ENCODE measurements around the gene EEIG1. TPM values are rescaled to one million over a fixed set of nuclear protein-coding genes. Genes with fewer than 3 reads are reported as not detected.

The EEIG1 gene
- total RNA-seq, 1 donor = 20.6 TPM

DNA sequence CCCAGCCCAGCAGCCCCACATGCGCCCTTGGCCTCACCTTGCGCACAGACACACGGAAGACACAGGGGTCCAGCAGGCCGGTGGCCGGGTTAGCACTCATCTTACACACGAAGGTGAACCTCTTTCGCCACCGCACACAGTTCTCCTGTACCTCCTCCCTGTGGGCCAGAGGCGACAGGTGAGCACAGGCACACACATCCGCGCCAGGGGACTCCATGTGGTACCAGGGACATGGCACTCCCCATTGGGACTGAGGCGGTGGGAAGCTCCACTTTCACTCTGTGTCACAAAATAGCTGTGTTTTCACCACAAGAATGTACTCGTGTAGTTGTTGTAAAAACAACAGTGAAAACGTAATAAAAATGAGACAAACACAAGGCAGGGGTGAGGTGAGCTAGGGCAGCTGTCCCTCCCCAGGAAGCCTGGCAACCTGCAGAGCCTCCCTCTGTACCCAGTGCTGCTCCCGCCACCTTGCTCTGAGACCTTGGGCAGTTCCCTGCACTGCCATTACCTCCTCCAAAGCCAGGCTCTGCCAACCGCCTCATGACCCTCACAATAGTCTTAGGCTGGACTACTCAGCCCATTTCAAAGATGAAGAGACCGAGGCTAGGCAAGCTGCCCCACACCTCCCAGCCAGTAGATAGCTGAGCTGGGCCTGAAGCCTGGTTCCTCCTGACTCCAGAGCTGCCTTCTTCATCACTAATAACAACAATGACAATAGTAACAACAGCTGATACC is 26.9 kb downstream of the EEIG1 start:
- Histone ChIP-seq H3K36me3 (ENCODE audit: insufficient read depth, low read length) (no peaks in the 10 kb centered on the region), H3K4me1 (ENCODE audit: insufficient read depth, low read length) (no peaks in the 10 kb centered on the region), H3K9me3 (ENCODE audit: low read depth, low read length) (no peaks in the 10 kb centered on the region), H3K4me2 (ENCODE audit: insufficient read depth, low read length) (no peak overlapping the region), H3K79me2 (ENCODE audit: insufficient read depth, low read length) (peaks cover 82% of the 10 kb centered on the region), H4K20me1 (ENCODE audit: insufficient read depth, low read length) (peaks cover 37% of the 10 kb centered on the region), H3K27ac (ENCODE audit: low read depth, low read length) (no peak overlapping the region), H3K27me3 (ENCODE audit: insufficient read depth, low read length) (no peaks in the 10 kb centered on the region), H3K4me3 (ENCODE audit: insufficient read depth, low read length) (no peak overlapping the region), H2AFZ (ENCODE audit: low read length) (no peak overlapping the region)
- DNase-seq (ENCODE audit: insufficient read length, low spot score, missing footprints) = no peak
- TF ChIP-seq, protein P1, sequence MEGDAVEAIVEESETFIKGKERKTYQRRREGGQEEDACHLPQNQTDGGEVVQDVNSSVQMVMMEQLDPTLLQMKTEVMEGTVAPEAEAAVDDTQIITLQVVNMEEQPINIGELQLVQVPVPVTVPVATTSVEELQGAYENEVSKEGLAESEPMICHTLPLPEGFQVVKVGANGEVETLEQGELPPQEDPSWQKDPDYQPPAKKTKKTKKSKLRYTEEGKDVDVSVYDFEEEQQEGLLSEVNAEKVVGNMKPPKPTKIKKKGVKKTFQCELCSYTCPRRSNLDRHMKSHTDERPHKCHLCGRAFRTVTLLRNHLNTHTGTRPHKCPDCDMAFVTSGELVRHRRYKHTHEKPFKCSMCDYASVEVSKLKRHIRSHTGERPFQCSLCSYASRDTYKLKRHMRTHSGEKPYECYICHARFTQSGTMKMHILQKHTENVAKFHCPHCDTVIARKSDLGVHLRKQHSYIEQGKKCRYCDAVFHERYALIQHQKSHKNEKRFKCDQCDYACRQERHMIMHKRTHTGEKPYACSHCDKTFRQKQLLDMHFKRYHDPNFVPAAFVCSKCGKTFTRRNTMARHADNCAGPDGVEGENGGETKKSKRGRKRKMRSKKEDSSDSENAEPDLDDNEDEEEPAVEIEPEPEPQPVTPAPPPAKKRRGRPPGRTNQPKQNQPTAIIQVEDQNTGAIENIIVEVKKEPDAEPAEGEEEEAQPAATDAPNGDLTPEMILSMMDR (IDR thresholded peaks at IDR 0.05; ENCODE audit: extremely low read depth, low read depth, low read length) = no peak

DNA sequence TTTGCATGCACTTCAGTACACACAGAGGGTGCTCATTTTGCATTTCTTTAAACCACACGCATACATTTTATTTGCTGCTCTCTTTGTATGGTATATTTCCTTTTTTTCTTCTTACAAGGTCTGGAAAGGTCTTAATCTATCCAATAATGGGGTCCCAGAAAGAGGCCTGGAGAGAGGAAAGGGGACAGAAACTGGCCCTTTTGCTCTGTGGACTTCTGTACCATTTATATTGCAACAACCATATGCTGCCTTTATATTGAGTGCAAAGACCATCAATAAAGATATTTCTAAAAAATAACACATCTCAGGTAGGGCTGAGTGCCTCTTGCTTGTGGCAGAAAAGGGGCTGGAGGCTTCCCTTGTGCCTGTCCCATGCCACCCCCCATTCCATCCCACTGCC is 27.6 kb downstream of the EEIG1 start:
- H3K4me1 ChIP-seq (ENCODE audit: insufficient read depth, low read length) = no peaks in the 10 kb centered on the region
- peaks cover 37% of the 10 kb centered on the region for H4K20me1 ChIP-seq (ENCODE audit: insufficient read depth, low read length)
- no peak overlapping the region for H3K4me3 ChIP-seq (ENCODE audit: insufficient read depth, low read length)
- H3K36me3 ChIP-seq (ENCODE audit: insufficient read depth, low read length) = no peaks in the 10 kb centered on the region
- no peaks in the 10 kb centered on the region for H3K27me3 ChIP-seq (ENCODE audit: insufficient read depth, low read length)
- TF ChIP-seq, protein P1 (IDR thresholded peaks at IDR 0.05; ENCODE audit: extremely low read depth, low read depth, low read length) = no peak
- H3K4me2 ChIP-seq (ENCODE audit: insufficient read depth, low read length) = no peak overlapping the region
- no peak for DNase-seq (ENCODE audit: insufficient read length, low spot score, missing footprints)
- peaks cover 80% of the 10 kb centered on the region for H3K79me2 ChIP-seq (ENCODE audit: insufficient read depth, low read length)
- no peak overlapping the region for H3K27ac ChIP-seq (ENCODE audit: low read depth, low read length)
- H2AFZ ChIP-seq (ENCODE audit: low read length) = no peak overlapping the region
- no peaks in the 10 kb centered on the region for H3K9me3 ChIP-seq (ENCODE audit: low read depth, low read length)

DNA sequence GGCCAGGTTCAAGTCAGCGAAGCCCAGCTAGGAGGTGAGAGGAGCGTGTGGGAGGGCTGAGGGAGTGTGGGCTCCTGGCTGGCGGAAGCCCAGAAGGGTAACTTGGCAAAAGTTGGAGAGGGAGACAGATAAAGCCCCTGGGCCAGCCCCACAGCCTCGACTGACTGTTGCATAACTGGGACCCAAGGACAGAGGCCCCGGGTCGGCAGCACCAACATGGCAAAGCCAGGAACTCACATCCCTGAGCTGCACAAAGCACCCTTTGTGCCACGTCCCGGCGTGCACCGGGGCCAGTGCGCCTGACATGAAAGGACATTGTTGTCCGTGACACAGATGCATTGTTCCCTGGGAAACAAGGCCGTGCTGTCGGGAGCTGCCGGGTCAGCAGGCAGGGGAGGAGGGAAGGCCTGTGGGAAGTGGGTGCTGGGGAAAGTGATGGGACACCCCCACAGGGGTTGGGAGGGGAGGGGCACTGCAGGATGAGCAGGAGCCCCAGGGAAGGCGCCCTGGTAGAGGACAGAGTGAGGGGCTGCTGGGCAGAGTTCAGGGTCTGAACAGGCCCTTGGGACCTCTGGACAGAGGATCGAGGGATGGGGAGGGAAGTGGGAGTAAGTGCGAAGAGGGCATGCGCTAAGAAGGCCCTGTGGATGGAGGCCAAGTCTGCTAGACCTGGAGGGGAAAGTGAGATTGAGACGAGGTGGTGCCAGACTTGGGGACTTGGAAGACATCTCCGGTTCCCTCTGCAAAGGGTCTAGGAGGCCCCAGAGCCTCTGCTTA is 30.1 kb downstream of the EEIG1 start:
- Histone ChIP-seq H3K79me2 (ENCODE audit: insufficient read depth, low read length) (peaks cover 76% of the 10 kb centered on the region), H3K27ac (ENCODE audit: low read depth, low read length) (no peak overlapping the region)

More for the DNA sequence above, 30.1 kb downstream of the EEIG1 start:
- TF ChIP-seq, protein P1 (IDR thresholded peaks at IDR 0.05; ENCODE audit: extremely low read depth, low read depth, low read length) = no peak
- no peak overlapping the region for H2AFZ ChIP-seq (ENCODE audit: low read length)
- no peaks in the 10 kb centered on the region for H3K27me3 ChIP-seq (ENCODE audit: insufficient read depth, low read length)
- H3K4me1 ChIP-seq (ENCODE audit: insufficient read depth, low read length) = no peaks in the 10 kb centered on the region
- no peak overlapping the region for H3K4me2 ChIP-seq (ENCODE audit: insufficient read depth, low read length)
- no peak for DNase-seq (ENCODE audit: insufficient read length, low spot score, missing footprints)
- H3K4me3 ChIP-seq (ENCODE audit: insufficient read depth, low read length) = no peak overlapping the region
- peaks cover 3% of the 10 kb centered on the region for H3K36me3 ChIP-seq (ENCODE audit: insufficient read depth, low read length)
- H4K20me1 ChIP-seq (ENCODE audit: insufficient read depth, low read length) = peaks cover 38% of the 10 kb centered on the region
- no peaks in the 10 kb centered on the region for H3K9me3 ChIP-seq (ENCODE audit: low read depth, low read length)
